HG03045 (cell line): Measurements from ENCODE around the gene GPANK1.

ENCODE experiments used
- ATAC-seq: cut with Tn5 transposase; IDR thresholded peaks from one replicate; pipeline ENCODE4 v1.9.1; 2021; ENCODE audit warnings: mild to moderate bottlenecking, moderate library complexity; ENCODE audit not compliant: unreplicated experiment

Gene GPANK1

DNA sequence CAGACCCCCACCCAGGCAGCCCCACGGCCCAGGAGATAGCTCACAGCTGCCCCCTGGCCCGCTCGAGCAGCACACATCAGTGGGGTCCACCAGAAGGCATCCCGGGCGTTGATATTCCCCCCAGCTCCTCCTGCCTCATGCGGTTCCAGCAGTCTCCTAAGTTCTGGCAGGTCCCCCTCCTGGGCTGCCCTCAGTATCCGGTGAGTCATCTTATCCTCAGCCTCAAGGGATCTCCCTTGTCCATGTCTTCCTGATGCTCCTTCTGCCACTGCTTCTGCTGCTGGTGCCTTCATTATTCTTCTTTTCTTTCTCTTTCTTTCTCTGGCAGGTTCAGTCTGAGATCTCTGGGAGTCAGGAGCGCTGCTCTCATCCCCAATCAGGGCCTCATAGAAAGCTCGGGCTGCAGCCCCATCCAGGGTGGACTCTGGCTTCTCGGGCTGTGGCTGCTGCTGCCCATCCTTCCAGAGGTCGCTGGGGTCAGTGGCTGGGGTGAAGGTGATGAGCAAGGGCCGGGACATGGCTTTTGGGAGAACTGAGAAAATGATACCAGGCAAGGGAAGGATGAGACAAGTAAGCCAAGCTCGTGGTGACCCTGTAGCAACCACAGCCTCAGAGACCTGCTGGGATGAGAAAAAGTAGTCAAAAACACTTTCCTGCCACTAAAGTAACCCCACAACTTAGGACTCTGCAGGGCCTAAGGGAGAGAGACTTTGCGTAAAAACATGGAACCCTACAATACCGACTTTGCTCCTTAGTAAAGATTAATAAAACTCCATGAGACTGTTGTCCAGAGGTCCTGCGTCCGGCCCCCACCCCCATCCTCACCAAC is 622 bp downstream of the GPANK1 start:
- ATAC-seq, result no peak

DNA sequence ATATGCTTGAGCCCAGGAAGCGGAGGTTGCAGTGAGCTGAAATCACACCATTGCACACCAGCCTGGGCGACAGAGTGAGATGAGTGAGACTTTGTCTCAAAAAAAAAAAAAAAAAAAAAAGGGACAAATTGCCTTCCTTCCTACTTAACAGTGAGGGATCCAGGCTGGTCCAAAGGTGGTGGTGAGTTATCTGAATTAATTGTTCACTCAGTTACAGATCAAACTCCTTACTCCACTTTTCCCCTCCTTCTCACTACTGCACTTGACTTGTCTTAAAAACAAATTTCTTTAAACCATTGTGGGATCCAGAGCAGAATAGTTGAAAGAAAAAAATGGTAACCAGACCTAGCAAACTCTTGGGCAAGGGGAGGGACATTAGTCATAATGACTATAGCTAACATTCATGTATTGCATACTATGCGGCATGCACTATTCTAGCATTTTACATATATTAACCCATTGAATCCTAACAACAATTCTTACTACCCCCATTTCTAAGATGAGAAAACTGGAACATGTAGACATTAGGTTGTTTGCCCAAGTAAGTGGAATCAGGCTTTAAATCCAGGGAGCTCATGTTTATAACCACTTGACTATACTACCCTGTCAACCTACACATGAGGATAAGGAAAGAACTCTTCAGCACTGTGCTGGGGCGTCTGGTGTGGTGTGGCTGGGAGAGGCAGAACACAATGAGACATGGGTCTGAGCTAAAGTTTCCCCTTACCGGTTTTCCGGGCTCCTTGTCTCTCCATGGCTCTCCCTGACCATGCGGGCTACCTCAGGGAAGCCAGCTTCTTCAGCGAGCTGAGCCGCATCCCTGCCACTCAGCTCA is 1.5 kb downstream of the GPANK1 start:
- ATAC-seq, result no peak

DNA sequence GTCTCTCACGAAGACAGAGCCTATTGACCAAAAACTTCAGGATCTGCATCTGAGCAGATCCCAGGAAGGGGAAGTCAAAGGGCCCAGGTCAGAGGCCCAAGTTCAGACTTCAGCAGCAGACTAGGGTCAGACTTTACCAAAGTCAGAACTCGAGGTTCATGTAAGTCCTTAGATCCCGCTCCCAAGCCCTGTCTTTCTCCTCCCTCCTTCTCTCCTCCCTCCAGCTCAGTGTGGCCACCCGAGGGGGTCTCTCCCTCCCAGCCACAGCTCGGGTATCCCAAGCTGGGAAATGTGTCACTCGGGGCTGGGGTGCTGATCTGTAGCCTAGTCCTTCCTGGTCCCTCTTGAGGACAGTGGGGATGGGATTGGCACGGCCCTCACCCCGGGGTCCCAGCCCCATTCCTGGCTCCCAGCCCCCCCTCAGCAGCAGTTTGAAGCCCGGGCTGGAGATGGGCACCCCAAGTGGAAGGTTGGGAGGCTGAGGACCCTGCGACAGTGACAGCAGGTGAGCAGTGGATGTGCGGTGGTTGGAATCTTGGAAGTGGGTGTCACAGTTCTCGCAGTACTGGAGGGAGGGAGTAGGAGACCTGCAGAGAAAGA is 2.6 kb downstream of the GPANK1 start:
- no peak for ATAC-seq

DNA sequence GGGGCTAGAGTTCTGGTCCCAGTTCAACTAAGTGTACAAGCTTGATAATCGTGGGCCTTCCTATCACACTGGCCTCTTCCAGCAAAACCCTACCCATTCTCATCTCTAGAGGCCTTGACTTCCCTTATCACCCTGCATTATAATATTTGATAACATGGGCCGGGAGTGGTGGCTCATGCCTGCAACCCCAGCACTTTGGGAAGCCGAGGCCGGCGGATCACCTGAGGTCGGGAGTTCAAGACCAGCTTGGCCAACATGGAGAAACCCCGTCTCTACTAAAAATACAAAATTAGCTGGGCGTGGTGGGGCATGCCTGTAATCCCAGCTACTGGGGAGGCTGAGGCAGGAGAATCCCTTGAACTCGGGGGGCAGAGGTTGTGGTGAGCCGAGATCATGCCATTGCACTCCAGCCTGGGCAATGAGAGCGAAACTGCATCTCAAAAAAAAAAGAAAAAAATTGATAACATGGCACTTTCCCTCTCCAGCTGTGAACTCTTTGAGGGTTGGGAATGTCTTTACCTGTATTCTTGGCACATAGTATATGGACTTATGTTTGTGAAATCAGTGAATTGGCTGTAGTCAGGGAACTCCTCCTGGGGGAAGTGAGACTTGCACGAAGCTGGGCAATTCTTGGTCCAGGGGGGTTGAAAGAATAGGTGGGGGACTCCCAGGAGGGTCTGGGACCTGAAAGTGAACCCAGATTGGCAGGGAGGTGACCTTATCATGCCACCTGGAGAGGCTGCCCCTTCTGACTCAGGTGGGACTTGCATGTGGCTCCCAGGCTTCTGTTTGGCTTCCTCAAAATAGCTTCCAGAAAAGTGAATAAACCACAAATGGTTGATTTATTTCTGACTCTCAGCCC is 3.3 kb downstream of the GPANK1 start:
- ATAC-seq, result no peak

GRCh38 chr6:31660381-31661261 is 4.2 kb downstream of the GPANK1 start, which contains the start of gene C6orf47:
Gene C6orf47 (minus strand): TSS chr6:31660778. CDS start chr6:31659947, 831 bp downstream.
- ATAC-seq, result peak; percentile 41

DNA sequence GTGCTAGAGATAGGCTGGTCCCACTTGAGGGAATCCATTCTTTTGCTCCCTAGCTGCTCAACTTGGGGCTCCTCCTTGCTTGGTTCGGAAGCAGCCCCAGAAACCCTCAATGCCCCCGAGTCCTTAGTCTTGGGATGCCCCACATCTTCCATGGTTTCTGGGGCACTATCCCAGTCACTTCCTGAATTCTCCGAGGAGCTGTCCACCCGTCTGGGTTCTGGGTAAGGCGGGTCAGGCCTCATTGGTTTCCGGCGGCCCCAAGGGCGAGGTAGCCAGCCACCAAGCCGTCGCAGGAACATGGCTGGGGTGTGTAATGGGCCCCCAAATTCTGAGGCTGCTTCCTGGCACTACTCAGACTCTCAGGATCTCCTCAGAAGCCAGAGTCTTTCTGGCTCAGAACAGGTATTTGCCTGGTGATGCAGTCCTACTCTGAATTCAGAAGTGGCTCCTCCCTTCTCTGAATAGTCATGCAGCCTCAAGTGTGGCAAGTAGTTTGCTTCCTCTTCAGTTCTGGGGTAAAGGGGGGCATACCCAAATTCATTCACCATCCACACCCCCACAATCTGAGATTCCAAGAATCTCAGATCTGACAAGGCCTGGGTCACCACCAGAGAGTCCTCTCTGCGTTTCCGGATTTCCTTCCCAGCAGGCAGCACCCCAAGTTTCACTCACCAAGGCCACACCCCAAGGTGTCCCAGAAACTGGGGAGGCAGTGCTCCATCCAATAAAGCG is 5.0 kb downstream of the GPANK1 start:
- no peak for ATAC-seq

- no peak for ATAC-seq
Measured at GRCh38 chr6:31658983-31659648, 5.7 kb downstream of the GPANK1 start.

- ATAC-seq, result no peak
Measured at GRCh38 chr6:31658158-31658688, 6.6 kb downstream of the GPANK1 start.

DNA sequence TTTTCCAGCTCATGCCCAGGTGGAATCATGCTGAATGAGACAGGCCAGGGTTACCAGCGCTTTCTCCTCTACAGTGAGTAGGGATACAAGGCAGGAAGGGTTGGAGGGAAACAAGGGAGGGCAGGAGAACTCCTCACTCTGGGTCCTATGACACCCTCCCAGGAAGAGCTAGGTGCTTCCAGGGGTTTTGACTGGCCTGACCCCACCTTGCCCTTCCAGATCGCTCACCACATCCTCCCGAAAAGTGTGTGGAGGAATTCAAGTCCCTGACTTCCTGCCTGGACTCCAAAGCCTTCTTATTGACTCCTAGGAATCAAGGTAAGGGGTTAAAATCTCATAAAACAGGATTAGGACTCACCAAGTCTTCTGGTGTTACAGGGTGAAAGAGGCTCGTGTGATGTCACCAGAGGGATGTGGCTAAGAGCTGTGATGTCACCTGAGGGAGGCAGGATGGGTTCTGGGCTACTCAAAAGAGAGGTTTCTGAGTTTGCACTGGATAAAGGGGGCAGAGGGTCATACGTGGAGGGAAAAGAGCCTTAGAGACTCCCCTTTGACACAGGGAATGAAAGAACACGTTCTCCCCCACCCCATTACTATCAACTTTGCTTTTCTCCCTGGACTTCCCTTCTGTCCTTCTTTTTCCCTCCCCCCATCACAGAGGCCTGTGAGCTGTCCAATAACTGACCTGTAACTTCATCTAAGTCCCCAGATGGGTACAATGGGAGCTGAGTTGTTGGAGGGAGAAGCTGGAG is 7.2 kb downstream of the GPANK1 start:
- ATAC-seq, result no peak

DNA sequence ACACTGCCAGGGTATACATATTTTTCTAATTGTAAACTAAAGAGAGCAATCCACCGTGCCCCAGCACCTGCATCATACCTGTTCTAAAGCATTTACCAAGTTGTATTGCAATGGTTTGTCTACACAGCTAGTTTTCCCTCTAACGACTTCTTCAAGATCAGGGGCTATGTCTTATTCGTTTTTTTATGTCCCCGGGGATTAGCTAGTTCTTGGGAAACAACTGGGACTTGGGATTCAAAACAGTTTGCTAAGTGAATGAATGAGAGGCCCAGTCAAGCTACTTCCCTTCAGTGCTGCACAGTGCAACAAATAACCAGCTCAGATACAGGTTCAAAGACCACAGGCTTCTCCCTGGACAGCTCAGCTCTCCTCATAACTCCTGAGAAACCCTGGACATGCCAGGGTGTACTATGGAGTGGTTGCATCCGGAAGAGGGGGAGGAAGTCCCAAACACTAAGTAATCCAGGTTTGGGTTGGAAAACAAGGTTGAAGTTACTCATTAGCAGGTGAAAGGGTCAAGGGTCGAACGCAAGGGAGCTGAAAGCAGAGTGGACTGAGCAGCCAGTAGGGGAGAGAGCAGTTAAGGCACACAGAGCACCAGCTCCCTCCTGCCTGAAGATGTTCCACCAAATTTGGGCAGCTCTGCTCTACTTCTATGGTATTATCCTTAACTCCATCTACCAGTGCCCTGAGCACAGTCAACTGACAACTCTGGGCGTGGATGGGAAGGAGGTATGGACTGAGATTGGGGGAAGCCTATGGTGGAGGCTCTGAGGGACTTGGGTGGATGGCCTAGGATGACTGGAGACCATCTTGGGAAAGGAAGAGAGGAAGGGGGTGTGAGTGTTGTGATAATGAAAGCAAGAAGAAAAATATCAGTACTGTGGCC is 9.2 kb downstream of the GPANK1 start, which contains the start of gene APOM:
APOM (plus strand) TSS at position 546 of the 889 bp plus-strand sequence; CDS start at position 619, 73 bp downstream.
- ATAC-seq, result no peak

DNA sequence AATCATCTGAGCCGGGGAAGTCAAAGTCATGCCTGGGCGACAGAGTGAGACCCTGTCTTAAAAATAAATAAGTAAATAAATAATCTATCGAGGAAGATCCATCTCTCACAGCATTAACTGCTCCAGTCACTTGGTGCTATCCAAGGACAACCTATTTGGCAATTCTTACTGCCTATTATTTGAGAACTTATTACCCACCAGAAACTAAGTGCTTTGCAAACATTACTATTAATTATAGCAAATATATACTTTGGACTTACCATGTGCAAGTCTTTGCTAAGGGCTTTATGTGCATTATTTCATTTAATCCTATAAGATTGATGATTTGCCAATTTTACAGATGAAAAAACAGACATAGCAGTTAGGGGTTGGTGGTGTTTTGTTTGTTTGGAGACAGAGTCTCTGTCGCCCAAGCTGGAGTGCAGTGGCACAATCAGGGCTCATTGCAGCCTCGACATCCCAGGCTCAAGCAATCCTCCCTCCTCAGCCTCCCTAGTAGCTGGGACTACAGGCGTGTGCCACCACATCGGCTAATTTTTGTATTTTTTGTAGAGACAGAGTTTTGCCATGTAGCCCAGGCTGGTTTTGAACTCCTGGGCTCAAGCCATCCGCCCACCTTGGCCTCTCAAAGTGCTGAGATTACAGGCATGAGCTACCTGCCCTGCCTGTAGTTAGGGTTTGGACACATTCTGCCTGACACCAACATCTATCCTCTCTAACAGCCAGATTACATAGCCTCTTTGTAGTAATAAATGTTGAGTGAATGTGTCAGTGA is 10.0 kb downstream of the GPANK1 start:
- no peak for ATAC-seq

DNA sequence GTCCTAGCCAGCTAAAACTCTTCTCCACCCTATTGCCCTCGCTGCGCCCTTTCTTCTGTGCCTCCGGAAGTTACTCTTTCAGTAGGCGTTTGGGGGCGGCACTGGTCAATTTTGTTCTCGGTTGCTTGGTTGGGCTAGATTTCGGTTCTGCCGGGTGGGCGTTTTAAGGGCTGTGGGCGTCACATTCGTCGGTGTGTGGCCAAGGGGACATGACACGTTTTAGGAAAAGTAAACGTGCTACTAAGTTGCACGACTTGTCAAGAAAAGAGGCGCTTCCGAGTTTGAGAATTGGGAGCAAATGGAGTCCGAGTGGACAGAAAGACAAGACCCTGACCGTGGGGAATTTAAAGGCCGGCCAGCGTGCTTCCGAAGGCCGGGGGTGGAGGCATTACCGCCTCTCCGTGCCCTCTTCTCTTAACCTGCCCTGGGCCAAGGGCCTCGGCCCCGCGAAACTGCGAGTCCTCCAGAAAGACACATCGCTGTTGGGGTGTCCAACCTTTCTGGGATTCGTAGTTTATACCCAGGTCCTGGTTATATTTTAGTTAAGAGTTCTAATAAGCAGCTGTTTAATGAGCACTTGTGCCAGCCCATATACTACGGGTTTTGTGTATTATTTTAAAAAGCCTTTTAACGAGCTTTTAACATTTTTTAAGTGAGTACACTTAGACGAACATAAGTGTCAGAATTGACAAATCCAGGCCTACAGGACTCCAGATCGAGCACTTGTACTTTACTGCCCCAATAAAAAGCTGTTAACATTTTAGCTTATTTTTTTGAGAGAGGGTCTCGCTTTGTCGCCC is 11.7 kb downstream of the GPANK1 start:
- ATAC-seq, result peak; percentile 50

- ATAC-seq, result peak; percentile 30
Measured at GRCh38 chr6:31651602-31652191, 13.1 kb downstream of the GPANK1 start.

GRCh38 chr6:31645325-31645724 is 19.5 kb downstream of the GPANK1 start:
- ATAC-seq, result no peak
